ENCODE data around the gene ZNF695. TPM values are rescaled to one million over a fixed set of nuclear protein-coding genes. Genes with fewer than 3 reads are reported as not detected.

The ZNF695 gene
- total and polyA plus RNA-seq, 9 of the 15 experiments (the other 6 are each of a cell fraction or from before 2014, with no cell fraction given) = 8.7 to 15.2 (median 10.9) TPM

DNA sequence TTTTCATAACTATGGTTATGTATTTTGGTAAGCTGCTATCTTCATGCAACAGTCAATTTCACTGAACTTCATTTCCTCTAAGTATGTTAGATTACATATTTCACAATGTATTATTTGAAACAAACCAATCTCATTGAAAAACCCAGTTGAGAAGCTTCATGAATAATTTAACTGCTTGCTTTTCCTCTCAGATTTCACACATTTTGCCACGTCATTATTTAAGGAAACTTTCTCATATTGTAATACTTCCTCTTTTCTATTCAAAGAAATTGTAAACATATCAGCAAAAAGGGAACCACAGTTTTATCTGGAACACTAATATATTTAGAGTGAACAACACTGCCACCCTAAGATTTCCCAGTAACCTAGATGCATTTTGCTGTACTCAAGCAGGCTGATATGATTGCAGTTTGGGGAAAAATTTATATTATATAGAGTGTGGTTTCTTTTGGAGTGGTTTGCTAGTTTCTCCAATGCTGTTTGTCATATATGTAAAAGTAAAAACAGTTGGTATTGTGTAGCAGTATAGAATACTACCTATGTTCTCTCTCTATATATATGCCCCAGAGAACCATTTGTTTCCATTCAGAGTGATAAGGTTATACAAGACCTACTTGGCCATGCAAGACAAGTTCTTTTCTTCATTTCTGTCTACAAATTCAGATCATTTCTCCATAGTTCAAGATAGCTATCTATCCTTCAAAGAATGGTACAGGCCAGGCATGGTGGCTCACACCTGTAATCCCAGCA, 47.7 kb downstream of the ZNF695 start (continued):
- TF ChIP-seq, protein P1, sequence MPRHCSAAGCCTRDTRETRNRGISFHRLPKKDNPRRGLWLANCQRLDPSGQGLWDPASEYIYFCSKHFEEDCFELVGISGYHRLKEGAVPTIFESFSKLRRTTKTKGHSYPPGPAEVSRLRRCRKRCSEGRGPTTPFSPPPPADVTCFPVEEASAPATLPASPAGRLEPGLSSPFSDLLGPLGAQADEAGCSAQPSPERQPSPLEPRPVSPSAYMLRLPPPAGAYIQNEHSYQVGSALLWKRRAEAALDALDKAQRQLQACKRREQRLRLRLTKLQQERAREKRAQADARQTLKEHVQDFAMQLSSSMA (CRISPR knock-in tag; IDR thresholded peaks at IDR 0.05) = no peak
- TF ChIP-seq SPI1 (IDR thresholded peaks at IDR 0.05; ENCODE audit: borderline replicate concordance, low read depth, low read length) = no peak
- no peak for TF ChIP-seq SMAD1 (IDR thresholded peaks at IDR 0.05; ENCODE audit: low read depth, low read length, partially characterized antibody)
- no peak for TF ChIP-seq RBM17 (IDR thresholded peaks at IDR 0.05; ENCODE audit: borderline replicate concordance, low read depth, low read length)
- no peak for TF ChIP-seq PRMT5 (CRISPR knock-in tag; IDR thresholded peaks at IDR 0.05)
- no peak for TF ChIP-seq PHF21A (IDR thresholded peaks at IDR 0.05; ENCODE audit: borderline replicate concordance, low read depth)
- TF ChIP-seq TOE1 (IDR thresholded peaks at IDR 0.05; ENCODE audit: borderline replicate concordance) = no peak
- TF ChIP-seq TOE1 (CRISPR knock-in tag; IDR thresholded peaks at IDR 0.05; ENCODE audit: borderline replicate concordance, low read depth) = no peak
- TF ChIP-seq, protein P2, sequence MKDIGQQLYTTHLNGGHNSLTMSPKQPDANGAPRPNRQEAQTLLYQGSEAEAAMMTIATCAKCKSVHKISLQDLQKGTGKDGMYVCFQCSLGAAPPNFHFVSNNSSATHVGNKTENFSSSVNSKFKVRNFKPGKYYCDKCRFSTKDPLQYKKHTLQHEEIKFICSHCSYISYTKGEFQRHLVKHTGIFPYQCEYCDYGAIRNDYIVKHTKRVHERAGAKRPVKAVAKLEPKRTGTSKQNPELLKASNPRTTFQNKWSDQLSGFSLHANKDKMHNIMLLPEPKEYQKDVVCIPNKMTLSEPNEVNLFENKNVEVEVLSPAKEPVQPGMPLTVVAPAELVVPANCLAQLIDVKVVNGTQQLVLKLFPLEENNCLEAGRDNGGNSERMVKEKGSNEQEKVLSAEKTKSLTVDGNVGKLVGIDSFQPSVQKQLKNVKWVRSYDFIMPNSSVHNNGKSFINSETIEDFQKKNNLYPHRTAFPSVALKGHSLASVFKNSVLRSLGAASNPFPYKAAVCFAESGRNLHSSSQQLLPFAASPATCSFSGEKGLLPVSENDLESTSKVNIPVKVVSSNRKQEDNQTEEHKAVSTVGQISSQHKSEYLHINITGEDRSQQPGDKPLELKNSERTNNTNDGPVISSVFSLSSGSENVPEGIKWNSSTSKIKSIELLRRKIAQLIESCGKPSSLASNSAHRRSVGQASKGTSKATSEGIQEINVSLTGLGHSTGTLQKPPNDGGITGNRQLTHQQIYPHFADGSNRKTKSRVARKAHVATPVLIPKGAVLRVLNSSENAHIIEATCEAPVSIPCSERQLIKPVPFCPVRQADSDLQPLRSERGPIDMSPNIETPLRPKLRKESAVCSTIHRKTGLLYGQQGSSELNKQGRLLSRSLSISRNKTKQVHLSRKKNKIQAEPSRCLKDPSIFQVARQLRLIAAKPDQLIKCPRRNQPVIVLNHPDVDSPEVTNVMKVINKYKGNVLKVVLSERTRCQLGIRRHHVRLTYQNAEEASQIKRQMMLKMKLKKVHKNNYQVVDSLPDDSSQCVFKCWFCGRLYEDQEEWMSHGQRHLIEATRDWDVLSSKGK (CRISPR knock-in tag; IDR thresholded peaks at IDR 0.05) = no peak
- TF ChIP-seq, protein P3, sequence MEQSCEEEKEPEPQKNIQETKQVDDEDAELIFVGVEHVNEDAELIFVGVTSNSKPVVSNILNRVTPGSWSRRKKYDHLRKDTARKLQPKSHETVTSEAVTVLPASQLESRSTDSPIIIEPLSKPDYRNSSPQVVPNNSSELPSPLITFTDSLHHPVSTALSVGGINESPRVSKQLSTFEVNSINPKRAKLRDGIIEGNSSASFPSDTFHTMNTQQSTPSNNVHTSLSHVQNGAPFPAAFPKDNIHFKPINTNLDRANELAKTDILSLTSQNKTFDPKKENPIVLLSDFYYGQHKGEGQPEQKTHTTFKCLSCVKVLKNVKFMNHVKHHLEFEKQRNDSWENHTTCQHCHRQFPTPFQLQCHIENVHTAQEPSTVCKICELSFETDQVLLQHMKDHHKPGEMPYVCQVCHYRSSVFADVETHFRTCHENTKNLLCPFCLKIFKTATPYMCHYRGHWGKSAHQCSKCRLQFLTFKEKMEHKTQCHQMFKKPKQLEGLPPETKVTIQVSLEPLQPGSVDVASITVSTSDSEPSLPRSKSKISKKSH (CRISPR knock-in tag; IDR thresholded peaks at IDR 0.05) = no peak
- TF ChIP-seq CBX1 (IDR thresholded peaks at IDR 0.05; ENCODE audit: low read depth) = no peak
- TF ChIP-seq RFX7 (CRISPR knock-in tag; IDR thresholded peaks at IDR 0.05) = no peak
- no peak for TF ChIP-seq RBM34 (IDR thresholded peaks at IDR 0.05; ENCODE audit: borderline replicate concordance, insufficient read depth, low read length)
- no peak for TF ChIP-seq CHCHD3 (CRISPR knock-in tag; IDR thresholded peaks at IDR 0.05)
- no peak for TF ChIP-seq NCOR1 (IDR thresholded peaks at IDR 0.05)
- peak; percentile 13; the same call in 1 of the 2 replicates for TF ChIP-seq GABPA (tag; conservative IDR thresholded peaks at IDR 0.05; ENCODE audit: low read depth)
- no peak for TF ChIP-seq TSC22D4 (tag; IDR thresholded peaks at IDR 0.05)
- TF ChIP-seq ZNF282 (CRISPR knock-in tag; IDR thresholded peaks at IDR 0.05) = no peak
- TF ChIP-seq, protein P4, sequence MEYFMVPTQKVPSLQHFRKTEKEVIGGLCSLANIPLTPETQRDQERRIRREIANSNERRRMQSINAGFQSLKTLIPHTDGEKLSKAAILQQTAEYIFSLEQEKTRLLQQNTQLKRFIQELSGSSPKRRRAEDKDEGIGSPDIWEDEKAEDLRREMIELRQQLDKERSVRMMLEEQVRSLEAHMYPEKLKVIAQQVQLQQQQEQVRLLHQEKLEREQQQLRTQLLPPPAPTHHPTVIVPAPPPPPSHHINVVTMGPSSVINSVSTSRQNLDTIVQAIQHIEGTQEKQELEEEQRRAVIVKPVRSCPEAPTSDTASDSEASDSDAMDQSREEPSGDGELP (CRISPR knock-in tag; IDR thresholded peaks at IDR 0.05; ENCODE audit: borderline replicate concordance) = no peak
- TF ChIP-seq, protein P5, sequence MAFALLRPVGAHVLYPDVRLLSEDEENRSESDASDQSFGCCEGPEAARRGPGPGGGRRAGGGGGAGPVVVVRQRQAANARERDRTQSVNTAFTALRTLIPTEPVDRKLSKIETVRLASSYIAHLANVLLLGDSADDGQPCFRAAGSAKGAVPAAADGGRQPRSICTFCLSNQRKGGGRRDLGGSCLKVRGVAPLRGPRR (CRISPR knock-in tag; IDR thresholded peaks at IDR 0.05) = no peak
- no peak for TF ChIP-seq NCOA1 (IDR thresholded peaks at IDR 0.05; ENCODE audit: low read depth)
- peak; percentile 90 for TF ChIP-seq MAFG (tag; conservative IDR thresholded peaks at IDR 0.05)
- no peak for TF ChIP-seq NR3C1 (CRISPR knock-in tag; IDR thresholded peaks at IDR 0.05)

Data from K562 (cell line).